ENCODE measurements around the gene CNNM3. TPM values are rescaled to one million over a fixed set of nuclear protein-coding genes. Genes with fewer than 3 reads are reported as not detected.

The CNNM3 gene
- total RNA-seq, 1 donor from 2014 or later, result 6.1 TPM

- H3K36me3 ChIP-seq (ENCODE audit: control insufficient read depth, insufficient read depth, low read length), result peaks cover 6% of the 10 kb centered on the region
- DNase-seq (ENCODE audit: low read depth), result no peak
- TF ChIP-seq CTCF (IDR thresholded peaks at IDR 0.05; ENCODE audit: insufficient read depth, low read length, severe bottlenecking), result no peak
- no peak within 1 kb of the TSS for H3K4me3 ChIP-seq (ENCODE audit: low read depth, low read length)
- no peak for FAIRE-seq
- no peaks in the 10 kb centered on the region for H3K27me3 ChIP-seq (ENCODE audit: control insufficient read depth, insufficient read depth, low read length)
Measured at GRCh38 chr2:96843538-96844268, 27.6 kb downstream of the CNNM3 start, which contains the start of gene ANKRD23. Gene ANKRD23, minus strand, starts transcription at chr2:96844021. Its CDS starts 29 bp downstream, at chr2:96843992.

DNA sequence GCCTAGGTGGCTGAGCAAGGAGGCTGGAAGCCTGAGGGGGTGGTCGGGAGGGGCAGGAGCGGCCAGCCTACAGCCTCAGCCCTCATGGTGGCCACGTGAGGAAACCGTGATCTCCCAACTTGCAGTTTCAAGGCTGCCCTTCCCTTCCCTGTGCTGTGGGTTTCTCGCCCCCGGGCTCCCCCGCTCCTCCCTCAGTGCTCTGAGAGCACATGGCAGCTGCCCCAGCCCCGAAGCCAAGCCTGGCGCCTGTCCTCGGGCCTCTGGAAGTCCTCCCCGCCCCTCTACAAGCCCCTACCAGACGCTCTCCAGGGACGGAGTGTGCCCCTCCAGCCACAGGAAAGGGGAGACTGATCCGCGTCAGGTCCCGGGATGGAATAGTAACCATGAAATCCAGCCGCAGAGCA lies 28.3 kb downstream of the CNNM3 start:
- no peak for FAIRE-seq
- no peak for DNase-seq (ENCODE audit: low read depth)
- peaks cover 7% of the 10 kb centered on the region for H3K36me3 ChIP-seq (ENCODE audit: control insufficient read depth, insufficient read depth, low read length)
- H3K4me3 ChIP-seq (ENCODE audit: low read depth, low read length), result no peak overlapping the region
- H3K27me3 ChIP-seq (ENCODE audit: control insufficient read depth, insufficient read depth, low read length), result no peaks in the 10 kb centered on the region
- TF ChIP-seq CTCF (IDR thresholded peaks at IDR 0.05; ENCODE audit: insufficient read depth, low read length, severe bottlenecking), result no peak

DNA sequence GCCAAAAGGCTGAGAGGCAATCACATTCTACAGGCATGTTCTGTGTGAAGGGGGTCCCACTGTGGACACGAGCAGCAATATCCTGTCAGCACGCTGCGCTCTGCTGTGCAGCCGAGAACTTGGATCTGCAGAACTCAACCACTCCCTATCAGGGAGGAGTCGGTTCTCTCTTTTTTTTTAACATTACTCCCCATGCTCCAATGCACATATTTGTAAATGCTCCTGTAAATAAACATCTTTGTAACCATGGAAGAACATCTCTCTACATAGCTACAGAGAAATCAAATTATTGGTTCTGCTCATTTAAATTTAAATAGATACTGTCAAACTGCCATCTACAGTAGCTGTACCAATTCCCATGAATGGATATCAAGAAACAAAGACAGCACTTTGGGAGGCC lies 30.8 kb downstream of the CNNM3 start:
- no peak for TF ChIP-seq CTCF (IDR thresholded peaks at IDR 0.05; ENCODE audit: insufficient read depth, low read length, severe bottlenecking)
- no peak for FAIRE-seq
- H3K36me3 ChIP-seq (ENCODE audit: control insufficient read depth, insufficient read depth, low read length), result peaks cover 10% of the 10 kb centered on the region
- no peak overlapping the region for H3K4me3 ChIP-seq (ENCODE audit: low read depth, low read length)
- no peak for DNase-seq (ENCODE audit: low read depth)
- H3K27me3 ChIP-seq (ENCODE audit: control insufficient read depth, insufficient read depth, low read length), result no peaks in the 10 kb centered on the region

DNA sequence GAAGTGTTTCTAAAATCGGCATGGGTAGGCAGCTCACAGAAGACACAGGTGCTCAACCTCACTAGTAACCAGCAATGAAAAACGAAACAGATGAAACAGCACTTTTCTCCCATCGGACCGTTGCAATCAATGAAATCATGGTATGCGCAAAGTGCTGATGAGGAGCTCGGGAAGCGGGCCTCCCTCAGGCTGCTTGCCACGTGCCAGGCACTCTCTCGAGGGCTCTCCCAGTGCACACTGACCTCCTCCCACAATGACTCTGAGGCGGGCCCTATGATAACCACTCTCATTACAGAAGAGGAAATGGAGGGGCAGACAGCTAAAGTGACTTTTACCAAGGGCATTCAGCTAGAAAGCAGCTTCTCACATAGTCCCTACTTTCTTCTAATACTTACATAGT lies 31.5 kb downstream of the CNNM3 start:
- TF ChIP-seq CTCF (IDR thresholded peaks at IDR 0.05; ENCODE audit: insufficient read depth, low read length, severe bottlenecking), result no peak
- peaks cover 10% of the 10 kb centered on the region for H3K36me3 ChIP-seq (ENCODE audit: control insufficient read depth, insufficient read depth, low read length)
- FAIRE-seq (no peak), DNase-seq (ENCODE audit: low read depth) (no peak)
- no peak overlapping the region for H3K4me3 ChIP-seq (ENCODE audit: low read depth, low read length)
- H3K27me3 ChIP-seq (ENCODE audit: control insufficient read depth, insufficient read depth, low read length), result no peaks in the 10 kb centered on the region

DNA sequence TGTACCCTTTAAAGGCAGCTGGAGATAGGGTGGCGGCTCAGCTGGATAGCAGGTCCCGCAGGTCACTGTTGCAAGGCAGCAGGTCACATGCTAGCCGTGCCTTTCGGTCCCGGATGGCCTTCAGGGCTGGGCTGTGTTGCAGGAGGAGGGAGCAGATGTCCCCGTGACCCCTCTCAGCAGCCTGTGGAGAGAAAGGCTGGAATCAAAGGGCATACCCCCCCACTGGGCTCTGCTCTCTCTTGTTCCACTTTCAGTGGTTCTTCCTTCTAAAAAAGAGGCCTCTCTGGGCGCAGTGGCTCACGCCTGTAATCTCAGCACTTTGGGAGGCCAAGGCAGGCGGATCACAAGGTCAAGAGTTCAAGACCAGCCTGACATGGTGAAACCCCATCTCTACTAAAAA lies 32.2 kb downstream of the CNNM3 start:
- no peak overlapping the region for H3K4me3 ChIP-seq (ENCODE audit: low read depth, low read length)
- DNase-seq (ENCODE audit: low read depth) (no peak), FAIRE-seq (no peak)
- peaks cover 12% of the 10 kb centered on the region for H3K36me3 ChIP-seq (ENCODE audit: control insufficient read depth, insufficient read depth, low read length)
- no peak for TF ChIP-seq CTCF (IDR thresholded peaks at IDR 0.05; ENCODE audit: insufficient read depth, low read length, severe bottlenecking)
- no peaks in the 10 kb centered on the region for H3K27me3 ChIP-seq (ENCODE audit: control insufficient read depth, insufficient read depth, low read length)

DNA sequence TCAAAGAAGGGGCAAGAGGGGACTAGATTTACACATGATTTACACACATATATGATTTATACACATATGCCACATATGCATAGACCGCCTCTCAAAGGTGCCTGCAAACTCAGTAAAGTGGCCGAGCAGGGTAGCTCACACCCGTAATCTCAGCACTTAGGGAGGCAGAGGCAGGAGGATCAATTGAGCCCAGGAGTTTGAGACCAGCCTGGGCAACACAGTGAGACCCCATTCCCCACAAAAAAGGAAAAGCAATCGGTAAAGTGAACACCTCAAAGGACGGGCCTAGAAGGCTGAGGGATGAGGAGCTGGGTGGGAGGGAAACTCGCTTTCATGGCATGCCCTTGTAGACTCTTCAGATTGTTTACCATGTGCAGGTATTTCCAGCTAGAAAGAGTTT lies 36.6 kb downstream of the CNNM3 start:
- FAIRE-seq (no peak), DNase-seq (ENCODE audit: low read depth) (no peak)
- Histone ChIP-seq H3K36me3 (ENCODE audit: control insufficient read depth, insufficient read depth, low read length) (peaks cover 13% of the 10 kb centered on the region), H3K4me3 (ENCODE audit: low read depth, low read length) (no peak overlapping the region), H3K27me3 (ENCODE audit: control insufficient read depth, insufficient read depth, low read length) (no peaks in the 10 kb centered on the region)
- TF ChIP-seq CTCF (IDR thresholded peaks at IDR 0.05; ENCODE audit: insufficient read depth, low read length, severe bottlenecking), result no peak
